ENCODE results near the gene ACBD6. TPM values are rescaled to one million over a fixed set of nuclear protein-coding genes. Genes with fewer than 3 reads are reported as not detected.

Gene ACBD6
- total and polyA plus RNA-seq, 4 donors = 8.3 to 17.3 (median 14.0) TPM

DNA sequence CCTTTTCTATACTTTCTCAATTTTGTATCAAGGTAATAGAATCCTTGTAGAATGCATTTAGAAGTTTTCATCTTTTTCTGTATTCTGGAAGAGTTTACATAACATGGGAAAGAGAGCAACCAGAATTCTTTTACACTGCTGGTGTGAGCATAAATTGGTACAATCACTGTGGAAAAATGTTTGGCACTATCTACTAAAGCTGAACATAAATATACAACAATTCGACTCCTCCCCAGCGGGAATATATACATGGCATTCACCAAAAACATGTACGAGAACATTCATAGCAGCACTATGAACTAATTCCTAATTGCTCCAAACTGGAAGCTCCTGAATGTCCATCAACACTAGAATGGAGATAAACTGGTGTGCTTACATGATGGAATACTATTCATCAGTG lies 1.8 kb upstream of the ACBD6 start:
- Histone ChIP-seq H3K9me3 (ENCODE audit: control insufficient read depth in 4 of 4, low read length in 3 of 4) (no peaks in the 10 kb centered on the region), H3K27ac (ENCODE audit: low read depth in 1 of 2, low read length in 2 of 2) (no peak overlapping the region), H3K4me1 (ENCODE audit: control insufficient read depth in 4 of 4, insufficient read depth in 4 of 4, low read length in 3 of 4) (peaks cover 0 to 13% (median 8%) of the 10 kb centered on the region in 4 donors), H3K4me3 (ENCODE audit: low read depth in 1 of 3, low read length in 3 of 3) (no peak overlapping the region), H3K27me3 (ENCODE audit: control insufficient read depth in 4 of 4, insufficient read depth in 4 of 4, low read length in 3 of 4) (no peaks in the 10 kb centered on the region), H3K36me3 (ENCODE audit: control insufficient read depth in 4 of 4, insufficient read depth in 3 of 4, low read depth in 1 of 4, low read length in 3 of 4) (no peaks in the 10 kb centered on the region), H3K9ac (ENCODE audit: low read depth in 1 of 2, low read length in 2 of 2) (no peak overlapping the region)
- WGBS = 96% methylated on average over 3 of the region's 3 CpGs
- no peak for DNase-seq (ENCODE audit: low spot score)
- TF ChIP-seq MAX (IDR thresholded peaks at IDR 0.05) (no peak), FOXA2 (IDR thresholded peaks at IDR 0.05) (no peak), EGR1 (IDR thresholded peaks at IDR 0.05; ENCODE audit: low read depth in 2 of 2) (no peak), NR2F2 (IDR thresholded peaks at IDR 0.05) (no peak), RAD21 (IDR thresholded peaks at IDR 0.05) (no peak), HNF4G (IDR thresholded peaks at IDR 0.05) (no peak), ZBTB33 (IDR thresholded peaks at IDR 0.05) (no peak), SP1 (IDR thresholded peaks at IDR 0.05) (no peak)
- TF ChIP-seq, protein P1, sequence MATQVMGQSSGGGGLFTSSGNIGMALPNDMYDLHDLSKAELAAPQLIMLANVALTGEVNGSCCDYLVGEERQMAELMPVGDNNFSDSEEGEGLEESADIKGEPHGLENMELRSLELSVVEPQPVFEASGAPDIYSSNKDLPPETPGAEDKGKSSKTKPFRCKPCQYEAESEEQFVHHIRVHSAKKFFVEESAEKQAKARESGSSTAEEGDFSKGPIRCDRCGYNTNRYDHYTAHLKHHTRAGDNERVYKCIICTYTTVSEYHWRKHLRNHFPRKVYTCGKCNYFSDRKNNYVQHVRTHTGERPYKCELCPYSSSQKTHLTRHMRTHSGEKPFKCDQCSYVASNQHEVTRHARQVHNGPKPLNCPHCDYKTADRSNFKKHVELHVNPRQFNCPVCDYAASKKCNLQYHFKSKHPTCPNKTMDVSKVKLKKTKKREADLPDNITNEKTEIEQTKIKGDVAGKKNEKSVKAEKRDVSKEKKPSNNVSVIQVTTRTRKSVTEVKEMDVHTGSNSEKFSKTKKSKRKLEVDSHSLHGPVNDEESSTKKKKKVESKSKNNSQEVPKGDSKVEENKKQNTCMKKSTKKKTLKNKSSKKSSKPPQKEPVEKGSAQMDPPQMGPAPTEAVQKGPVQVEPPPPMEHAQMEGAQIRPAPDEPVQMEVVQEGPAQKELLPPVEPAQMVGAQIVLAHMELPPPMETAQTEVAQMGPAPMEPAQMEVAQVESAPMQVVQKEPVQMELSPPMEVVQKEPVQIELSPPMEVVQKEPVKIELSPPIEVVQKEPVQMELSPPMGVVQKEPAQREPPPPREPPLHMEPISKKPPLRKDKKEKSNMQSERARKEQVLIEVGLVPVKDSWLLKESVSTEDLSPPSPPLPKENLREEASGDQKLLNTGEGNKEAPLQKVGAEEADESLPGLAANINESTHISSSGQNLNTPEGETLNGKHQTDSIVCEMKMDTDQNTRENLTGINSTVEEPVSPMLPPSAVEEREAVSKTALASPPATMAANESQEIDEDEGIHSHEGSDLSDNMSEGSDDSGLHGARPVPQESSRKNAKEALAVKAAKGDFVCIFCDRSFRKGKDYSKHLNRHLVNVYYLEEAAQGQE (IDR thresholded peaks at IDR 0.05) = no peak

GRCh38 chr1:180503280-180503862 lies 994 bp upstream of the ACBD6 start:
- Histone ChIP-seq H3K27ac (ENCODE audit: low read depth in 1 of 2, low read length in 2 of 2) (peak overlapping the region; percentile 79 to 89), H3K9ac (ENCODE audit: low read depth in 1 of 2, low read length in 2 of 2) (peak overlapping the region; percentile 37 to 56), H3K4me1 (ENCODE audit: control insufficient read depth in 4 of 4, insufficient read depth in 4 of 4, low read length in 3 of 4) (peaks cover 0 to 13% (median 8%) of the 10 kb centered on the region in 4 donors), H3K4me3 (ENCODE audit: low read depth in 1 of 3, low read length in 3 of 3) (peak overlapping the region; percentile 62 to 73 (median 73)), H3K36me3 (ENCODE audit: control insufficient read depth in 4 of 4, insufficient read depth in 3 of 4, low read depth in 1 of 4, low read length in 3 of 4) (no peaks in the 10 kb centered on the region), H3K9me3 (ENCODE audit: control insufficient read depth in 4 of 4, low read length in 3 of 4) (no peaks in the 10 kb centered on the region), H3K27me3 (ENCODE audit: control insufficient read depth in 4 of 4, insufficient read depth in 4 of 4, low read length in 3 of 4) (no peaks in the 10 kb centered on the region)
- 26% methylated on average over 8 of the region's 8 CpGs for whole genome bisulfite sequencing
- DNase-seq (ENCODE audit: low spot score) = no peak
- TF ChIP-seq FOXA2 (IDR thresholded peaks at IDR 0.05) (no peak), GABPA (IDR thresholded peaks at IDR 0.05 in 1 of 2, conservative IDR thresholded peaks at IDR 0.05 in 1 of 2) (no peak), RXRA (IDR thresholded peaks at IDR 0.05) (no peak), RAD21 (IDR thresholded peaks at IDR 0.05) (no peak), ATF3 (IDR thresholded peaks at IDR 0.05) (no peak), NR2F2 (IDR thresholded peaks at IDR 0.05) (no peak), CTCF (IDR thresholded peaks at IDR 0.05; ENCODE audit: low read depth, low read length, missing input control) (no peak), MAX (IDR thresholded peaks at IDR 0.05) (no peak), HNF4A (conservative IDR thresholded peaks at IDR 0.05) (no peak), SP1 (IDR thresholded peaks at IDR 0.05) (no peak), HNF4G (IDR thresholded peaks at IDR 0.05) (no peak), ZBTB33 (IDR thresholded peaks at IDR 0.05) (no peak), YY1 (IDR thresholded peaks at IDR 0.05) (no peak), EGR1 (IDR thresholded peaks at IDR 0.05; ENCODE audit: low read depth in 2 of 2) (no peak), FOXA1 (IDR thresholded peaks at IDR 0.05) (no peak), TAF1 (conservative IDR thresholded peaks at IDR 0.05) (no peak)
- TF ChIP-seq, protein P1 (IDR thresholded peaks at IDR 0.05) = no peak

Measured in liver (tissue), 9 donors.